ENCODE data around the gene MAPKAP1. TPM values are rescaled to one million over a fixed set of nuclear protein-coding genes. Genes with fewer than 3 reads are reported as not detected.

The MAPKAP1 gene
- total RNA-seq, 4 donors from 2014 or later, result 46.7 to 63.0 (median 57.9) TPM

- intact Hi-C loops (cut with DNase I; ENCODE audit: low total_unique reads), result no loop called here
- H3K4me3 ChIP-seq (ENCODE audit: low read depth, poor library complexity, severe bottlenecking), result no peak overlapping the region
- no peak for TF ChIP-seq CTCF (IDR thresholded peaks at IDR 0.05)
- no peak for TF ChIP-seq POLR2A (IDR thresholded peaks at IDR 0.05)
- DNase-seq (ENCODE audit: low spot score in 2 of 2), result no peak
- 90 to 92% methylated on average over 10 of the region's 10 CpGs for WGBS, 2 donors
Measured at GRCh38 chr9:125422853-125423252, 284.2 kb downstream of the MAPKAP1 start.

GRCh38 chr9:125421591-125422181 lies 285.3 kb downstream of the MAPKAP1 start:
- no peak overlapping the region for H3K4me3 ChIP-seq (ENCODE audit: low read depth, poor library complexity, severe bottlenecking)
- no peak for DNase-seq (ENCODE audit: low spot score in 2 of 2)
- intact Hi-C loops (cut with DNase I; ENCODE audit: low total_unique reads), result no loop called here
- 74 to 84% methylated on average over 12 to 13 of the region's 13 CpGs for WGBS, 2 donors
- TF ChIP-seq POLR2A (IDR thresholded peaks at IDR 0.05), result no peak
- TF ChIP-seq CTCF (IDR thresholded peaks at IDR 0.05), result no peak

DNA sequence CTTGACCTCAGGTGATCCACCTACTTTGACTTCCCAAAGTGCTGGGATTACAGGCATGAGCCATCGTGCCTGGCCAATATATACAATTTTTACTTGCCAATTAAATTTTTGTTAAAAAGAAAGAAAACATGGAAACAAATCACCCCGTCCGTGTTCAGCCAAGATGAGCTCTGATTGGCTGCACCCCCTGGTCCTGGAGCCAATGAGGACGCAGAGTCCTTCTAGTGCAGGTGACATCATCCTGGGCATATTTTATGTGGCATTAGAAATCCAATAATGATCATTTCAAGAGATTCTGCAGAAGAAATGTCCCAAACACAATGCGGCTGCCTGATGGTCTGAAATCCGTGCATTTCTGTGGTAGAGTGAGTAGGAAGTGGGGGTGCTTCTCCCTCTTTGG lies 285.8 kb downstream of the MAPKAP1 start:
- DNase-seq (ENCODE audit: low spot score in 2 of 2), result no peak
- TF ChIP-seq CTCF (IDR thresholded peaks at IDR 0.05) (no peak), POLR2A (IDR thresholded peaks at IDR 0.05) (no peak)
- H3K4me3 ChIP-seq (ENCODE audit: low read depth, poor library complexity, severe bottlenecking), result no peak overlapping the region
- intact Hi-C loops (cut with DNase I; ENCODE audit: low total_unique reads), result no loop called here
- WGBS, 2 donors, result 88 to 90% methylated on average over 6 of the region's 6 CpGs

GRCh38 chr9:125418404-125418803 lies 288.6 kb downstream of the MAPKAP1 start:
- intact Hi-C loops (cut with DNase I; ENCODE audit: low total_unique reads), result no loop called here
- no peak for TF ChIP-seq CTCF (IDR thresholded peaks at IDR 0.05)
- TF ChIP-seq POLR2A (IDR thresholded peaks at IDR 0.05), result no peak
- no peak overlapping the region for H3K4me3 ChIP-seq (ENCODE audit: low read depth, poor library complexity, severe bottlenecking)
- WGBS, 2 donors, result 87 to 92% methylated on average over 3 of the region's 3 CpGs
- DNase-seq (ENCODE audit: low spot score in 2 of 2), result no peak

DNA sequence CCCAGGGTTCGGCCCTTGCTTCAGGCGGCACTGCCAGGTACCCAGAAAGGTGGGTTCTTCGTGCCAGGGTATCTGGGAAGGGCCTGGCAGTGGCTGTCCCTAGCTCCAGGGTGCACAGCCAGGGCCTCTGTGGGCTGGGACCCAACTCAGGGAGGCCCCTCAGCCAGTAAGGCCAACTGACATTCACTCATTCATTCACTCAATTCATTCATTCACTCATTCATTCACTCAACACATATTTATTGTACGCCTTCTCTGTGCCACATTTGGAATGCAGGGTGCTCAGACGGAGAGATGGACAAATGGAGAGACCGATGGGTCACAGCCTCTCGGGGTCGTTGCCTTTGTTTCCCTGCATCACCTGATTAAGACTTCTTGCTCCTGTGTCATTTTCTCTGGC lies 290.5 kb downstream of the MAPKAP1 start:
- no peak overlapping the region for H3K4me3 ChIP-seq (ENCODE audit: low read depth, poor library complexity, severe bottlenecking)
- intact Hi-C loops (cut with DNase I; ENCODE audit: low total_unique reads), result no loop called here
- TF ChIP-seq POLR2A (IDR thresholded peaks at IDR 0.05), result no peak
- TF ChIP-seq CTCF (IDR thresholded peaks at IDR 0.05), result no peak
- no peak for DNase-seq (ENCODE audit: low spot score in 2 of 2)
- 94 to 98% methylated on average over 8 of the region's 8 CpGs for WGBS, 2 donors
